Measurements from ENCODE around the gene APOO. TPM values are rescaled to one million over a fixed set of nuclear protein-coding genes. Genes with fewer than 3 reads are reported as not detected.

Gene APOO
- polyA plus RNA-seq, 1 donor from 2014 or later: 42.5 TPM

DNA sequence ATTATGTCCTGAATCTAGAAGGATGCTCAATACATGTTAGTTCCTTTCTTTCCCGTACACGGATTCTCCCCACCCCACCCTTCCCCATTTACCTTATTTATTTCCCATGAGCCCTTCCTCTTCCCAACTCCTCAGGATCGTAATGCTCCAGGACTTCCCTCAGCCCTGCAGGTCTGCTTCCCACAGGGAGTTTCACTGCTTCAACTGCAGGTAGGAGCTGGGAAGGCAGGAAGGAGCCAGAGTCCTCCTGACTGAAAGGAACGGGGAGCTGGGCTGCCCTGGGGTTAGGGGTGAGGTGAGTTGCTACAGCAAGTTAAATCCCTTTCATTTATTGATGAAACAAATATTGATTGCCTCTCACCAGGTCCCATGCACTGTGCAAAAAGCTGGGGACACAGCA, 91.6 kb downstream of the APOO start:
- Histone ChIP-seq H3K36me3 (ENCODE audit: insufficient read depth, low read length) (no peaks in the 10 kb centered on the region), H2AFZ (ENCODE audit: low read depth, low read length) (no peak overlapping the region), H3K9me2 (ENCODE audit: insufficient read depth, low read length) (no peaks in the 10 kb centered on the region), H3K9me3 (ENCODE audit: low read length) (no peaks in the 10 kb centered on the region), H3K27me3 (ENCODE audit: insufficient read depth, low read depth, low read length) (no peaks in the 10 kb centered on the region), H3K4me3 (ENCODE audit: low read length) (no peak overlapping the region), H3K4me2 (ENCODE audit: low read length) (no peak overlapping the region), H4K20me1 (ENCODE audit: insufficient read depth) (no peaks in the 10 kb centered on the region), H3K9ac (ENCODE audit: low read length) (no peak overlapping the region), H3K79me2 (replicated peaks; ENCODE audit: insufficient read depth, low read length) (no peaks in the 10 kb centered on the region), H3K27ac (ENCODE audit: low read length) (no peak overlapping the region), H3F3A (ENCODE audit: insufficient read depth, low read length, poor library complexity, severe bottlenecking) (no peaks in the 10 kb centered on the region)
- no peak for TF ChIP-seq RAD21 (conservative IDR thresholded peaks at IDR 0.05)
- no peak for TF ChIP-seq MXI1 (conservative IDR thresholded peaks at IDR 0.05; ENCODE audit: poor library complexity, severe bottlenecking)
- TF ChIP-seq, protein P1, sequence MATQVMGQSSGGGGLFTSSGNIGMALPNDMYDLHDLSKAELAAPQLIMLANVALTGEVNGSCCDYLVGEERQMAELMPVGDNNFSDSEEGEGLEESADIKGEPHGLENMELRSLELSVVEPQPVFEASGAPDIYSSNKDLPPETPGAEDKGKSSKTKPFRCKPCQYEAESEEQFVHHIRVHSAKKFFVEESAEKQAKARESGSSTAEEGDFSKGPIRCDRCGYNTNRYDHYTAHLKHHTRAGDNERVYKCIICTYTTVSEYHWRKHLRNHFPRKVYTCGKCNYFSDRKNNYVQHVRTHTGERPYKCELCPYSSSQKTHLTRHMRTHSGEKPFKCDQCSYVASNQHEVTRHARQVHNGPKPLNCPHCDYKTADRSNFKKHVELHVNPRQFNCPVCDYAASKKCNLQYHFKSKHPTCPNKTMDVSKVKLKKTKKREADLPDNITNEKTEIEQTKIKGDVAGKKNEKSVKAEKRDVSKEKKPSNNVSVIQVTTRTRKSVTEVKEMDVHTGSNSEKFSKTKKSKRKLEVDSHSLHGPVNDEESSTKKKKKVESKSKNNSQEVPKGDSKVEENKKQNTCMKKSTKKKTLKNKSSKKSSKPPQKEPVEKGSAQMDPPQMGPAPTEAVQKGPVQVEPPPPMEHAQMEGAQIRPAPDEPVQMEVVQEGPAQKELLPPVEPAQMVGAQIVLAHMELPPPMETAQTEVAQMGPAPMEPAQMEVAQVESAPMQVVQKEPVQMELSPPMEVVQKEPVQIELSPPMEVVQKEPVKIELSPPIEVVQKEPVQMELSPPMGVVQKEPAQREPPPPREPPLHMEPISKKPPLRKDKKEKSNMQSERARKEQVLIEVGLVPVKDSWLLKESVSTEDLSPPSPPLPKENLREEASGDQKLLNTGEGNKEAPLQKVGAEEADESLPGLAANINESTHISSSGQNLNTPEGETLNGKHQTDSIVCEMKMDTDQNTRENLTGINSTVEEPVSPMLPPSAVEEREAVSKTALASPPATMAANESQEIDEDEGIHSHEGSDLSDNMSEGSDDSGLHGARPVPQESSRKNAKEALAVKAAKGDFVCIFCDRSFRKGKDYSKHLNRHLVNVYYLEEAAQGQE (IDR thresholded peaks at IDR 0.05; ENCODE audit: borderline replicate concordance): no peak
- TF ChIP-seq TAF1 (IDR thresholded peaks at IDR 0.05; ENCODE audit: low read depth): no peak
- no peak for TF ChIP-seq EP300 (conservative IDR thresholded peaks at IDR 0.05; ENCODE audit: poor library complexity, severe bottlenecking)
- TF ChIP-seq CTCF (IDR thresholded peaks at IDR 0.05; ENCODE audit: poor library complexity, severe bottlenecking): no peak
- TF ChIP-seq POLR2AphosphoS5 (IDR thresholded peaks at IDR 0.05): no peak
- TF ChIP-seq EZH2 (IDR thresholded peaks at IDR 0.05; ENCODE audit: borderline replicate concordance, insufficient read depth, low read length, poor library complexity, severe bottlenecking): no peak
- TF ChIP-seq SMC3 (conservative IDR thresholded peaks at IDR 0.05; ENCODE audit: poor library complexity): no peak

- Histone ChIP-seq H3K4me3 (ENCODE audit: low read length) (no peak overlapping the region), H3K9ac (ENCODE audit: low read length) (no peak overlapping the region), H2AFZ (ENCODE audit: low read depth, low read length) (no peak overlapping the region), H3K36me3 (ENCODE audit: insufficient read depth, low read length) (no peaks in the 10 kb centered on the region), H3K9me3 (ENCODE audit: low read length) (no peaks in the 10 kb centered on the region), H3K79me2 (replicated peaks; ENCODE audit: insufficient read depth, low read length) (no peaks in the 10 kb centered on the region), H3K27me3 (ENCODE audit: insufficient read depth, low read depth, low read length) (no peaks in the 10 kb centered on the region), H3K4me2 (ENCODE audit: low read length) (no peak overlapping the region), H3K9me2 (ENCODE audit: insufficient read depth, low read length) (no peaks in the 10 kb centered on the region), H4K20me1 (ENCODE audit: insufficient read depth) (no peaks in the 10 kb centered on the region), H3F3A (ENCODE audit: insufficient read depth, low read length, poor library complexity, severe bottlenecking) (no peaks in the 10 kb centered on the region), H3K27ac (ENCODE audit: low read length) (no peak overlapping the region)
- TF ChIP-seq TAF1 (IDR thresholded peaks at IDR 0.05; ENCODE audit: low read depth): no peak
- TF ChIP-seq, protein P1 (IDR thresholded peaks at IDR 0.05; ENCODE audit: borderline replicate concordance): no peak
- no peak for TF ChIP-seq EP300 (conservative IDR thresholded peaks at IDR 0.05; ENCODE audit: poor library complexity, severe bottlenecking)
- no peak for TF ChIP-seq POLR2AphosphoS5 (IDR thresholded peaks at IDR 0.05)
- no peak for TF ChIP-seq RAD21 (conservative IDR thresholded peaks at IDR 0.05)
- no peak for TF ChIP-seq CTCF (IDR thresholded peaks at IDR 0.05; ENCODE audit: poor library complexity, severe bottlenecking)
- TF ChIP-seq MXI1 (conservative IDR thresholded peaks at IDR 0.05; ENCODE audit: poor library complexity, severe bottlenecking): no peak
- TF ChIP-seq SMC3 (conservative IDR thresholded peaks at IDR 0.05; ENCODE audit: poor library complexity): no peak
Observed at GRCh38 chrX:23815376-23815775, 92.4 kb downstream of the APOO start.

Measured in neural cell (in vitro differentiated cells).